H1 (cell line): ENCODE results near the gene MYLIP. TPM values are rescaled to one million over a fixed set of nuclear protein-coding genes. Genes with fewer than 3 reads are reported as not detected.

ENCODE experiments used
- BCL11A ChIP-seq, 2 experiments: IDR thresholded peaks; one replicate each; pipeline ENCODE4 v1.6.1; 2011; ENCODE audit warnings: low read depth in 2 of 2, low read length in 2 of 2, mild to moderate bottlenecking in 2 of 2
- CBX8 ChIP-seq: fragments of 300-800, 300-1000 bp; sonication (generic); IDR thresholded peaks from 2 replicates; pipeline ENCODE4 v1.7.1; 2016; ENCODE audit warnings: low read depth, low read length, borderline replicate concordance
- CHD2 ChIP-seq: IDR thresholded peaks from 2 replicates; pipeline ENCODE4 v1.6.1; 2012; ENCODE audit warnings: low read length, improper control_type of control experiment
- EP300 ChIP-seq, 2 experiments: IDR thresholded peaks; 1 replicate in 1 of 2; 2 replicates in 1 of 2; pipeline ENCODE4 v1.6.1; 2011 to 2012; ENCODE audit warnings: low read depth in 2 of 2, low read length in 2 of 2, mild to moderate bottlenecking in 2 of 2, borderline replicate concordance in 1 of 2, inconsistent platforms in 1 of 2, moderate library complexity in 1 of 2
- EZH2 ChIP-seq: fragments of 200-600 bp; sonication (generic); IDR thresholded peaks from 2 replicates; pipeline ENCODE4 v1.7.1; 2012; ENCODE audit warnings: low read depth, mild to moderate bottlenecking, moderate library complexity, low read length, inconsistent platforms; ENCODE audit not compliant: severe bottlenecking
- FOSL1 ChIP-seq: IDR thresholded peaks from 2 replicates; pipeline ENCODE4 v1.6.1; 2011; ENCODE audit warnings: mild to moderate bottlenecking, low read depth, low read length, moderate library complexity; ENCODE audit not compliant: insufficient read depth
- GTF2F1 ChIP-seq: IDR thresholded peaks from 2 replicates; pipeline ENCODE4 v1.6.1; 2012; ENCODE audit warnings: low read depth, low read length, improper control_type of control experiment, borderline replicate concordance
- HDAC6 ChIP-seq: IDR thresholded peaks from one replicate; pipeline ENCODE4 v1.7.1; 2012; ENCODE audit warnings: low read depth, mild to moderate bottlenecking, inconsistent platforms, low read length, moderate library complexity
- MAFK ChIP-seq: IDR thresholded peaks from 2 replicates; pipeline ENCODE4 v1.6.1; 2012; ENCODE audit warnings: low read depth, mild to moderate bottlenecking, improper control_type of control experiment, low read length
- NANOG ChIP-seq: IDR thresholded peaks from 2 replicates; pipeline ENCODE4 v1.6.1; 2011; ENCODE audit warnings: low read length, low read depth, mild to moderate bottlenecking, inconsistent platforms; ENCODE audit not compliant: insufficient read depth, poor library complexity, severe bottlenecking
- RAD21 ChIP-seq, 2 experiments: IDR thresholded peaks in 1 of 2; conservative IDR thresholded peaks in 1 of 2; 2 replicates each; pipeline ENCODE4 v1.6.1; 2011; ENCODE audit warnings: low read depth in 2 of 2, low read length in 2 of 2, improper control_type of control experiment in 1 of 2, inconsistent platforms in 1 of 2, mild to moderate bottlenecking in 1 of 2, moderate library complexity in 1 of 2
- RBBP5 ChIP-seq: IDR thresholded peaks from 2 replicates; pipeline ENCODE4 v1.7.1; 2012; ENCODE audit warnings: low read depth, mild to moderate bottlenecking, inconsistent platforms, low read length, moderate library complexity, borderline replicate concordance
- RNF2 ChIP-seq: fragments of 200-900, 300-1000 bp; sonication (generic); IDR thresholded peaks from 2 replicates; pipeline ENCODE4 v1.7.1; 2016; ENCODE audit warnings: borderline replicate concordance, low read depth, mild to moderate bottlenecking, antibody characterized with exemption, low read length; ENCODE audit not compliant: poor library complexity, severe bottlenecking; ENCODE audit errors: missing control alignments
- RXRA ChIP-seq: IDR thresholded peaks from 2 replicates; pipeline ENCODE4 v1.6.1; 2011; ENCODE audit warnings: low read depth, mild to moderate bottlenecking, low read length, moderate library complexity; ENCODE audit not compliant: insufficient read depth
- SIN3A ChIP-seq, 2 experiments: IDR thresholded peaks in 1 of 2; conservative IDR thresholded peaks in 1 of 2; 2 replicates each; pipeline ENCODE4 v1.6.1; 2011 to 2012; ENCODE audit warnings: low read length in 2 of 2, improper control_type of control experiment in 1 of 2, low read depth in 1 of 2, mild to moderate bottlenecking in 1 of 2
- SIX5 ChIP-seq: IDR thresholded peaks from 2 replicates; pipeline ENCODE4 v1.6.1; 2011; ENCODE audit warnings: mild to moderate bottlenecking, low read depth, low read length
- SP2 ChIP-seq: IDR thresholded peaks from 2 replicates; pipeline ENCODE4 v1.6.1; 2012; ENCODE audit warnings: mild to moderate bottlenecking, low read length, inconsistent platforms
- TAF1 ChIP-seq: IDR thresholded peaks from 2 replicates; pipeline ENCODE4 v1.6.1; 2011; ENCODE audit warnings: mild to moderate bottlenecking, low read depth, low read length
- TBP ChIP-seq: IDR thresholded peaks from 2 replicates; pipeline ENCODE4 v1.6.1; 2011; ENCODE audit warnings: low read depth, low read length, improper control_type of control experiment
- TCF12 ChIP-seq: IDR thresholded peaks from 2 replicates; pipeline ENCODE4 v1.6.1; 2011; ENCODE audit warnings: low read depth, mild to moderate bottlenecking, low read length
- TEAD4 ChIP-seq: IDR thresholded peaks from 2 replicates; pipeline ENCODE4 v1.6.1; 2012; ENCODE audit warnings: low read depth, low read length, inconsistent platforms, mixed read lengths
- polyA plus RNA-seq, 7 experiments: library from polyadenylated mRNA; depleted of rRNA in 3 of 7; stranded (reverse) in 5 of 7; unstranded in 2 of 7; fragments of >200 nt in 5 of 7; fragments of 200-250 nt in 2 of 7; gene quantifications; 1 replicate in 5 of 7; 2 replicates in 1 of 7; 4 replicates in 1 of 7; pipeline versions ENCODE4 v1.2.1 to v1.2.3, GENCODE V29; 2011 to 2013; ENCODE audit warnings: missing spikeins in 2 of 7, mixed read lengths in 2 of 7
- total RNA-seq: library from RNA; stranded (reverse); fragmentation: NEBNext Ultra II Directional; extraction: Animal tissue kit (Norgen Biotek cat#: 25700); gene quantifications from 2 replicates; pipeline ENCODE4 v1.2.1, GENCODE V29; 2021
- TF ChIP-seq, protein P1 (sequence below): IDR thresholded peaks from 2 replicates; pipeline ENCODE4 v1.6.1; 2012; ENCODE audit warnings: inconsistent platforms

MYLIP gene
- total and polyA plus RNA-seq, 2 of the 8 experiments (the other 6 are each of a cell fraction or from before 2014, with no cell fraction given): 21.1 to 26.9 TPM

DNA sequence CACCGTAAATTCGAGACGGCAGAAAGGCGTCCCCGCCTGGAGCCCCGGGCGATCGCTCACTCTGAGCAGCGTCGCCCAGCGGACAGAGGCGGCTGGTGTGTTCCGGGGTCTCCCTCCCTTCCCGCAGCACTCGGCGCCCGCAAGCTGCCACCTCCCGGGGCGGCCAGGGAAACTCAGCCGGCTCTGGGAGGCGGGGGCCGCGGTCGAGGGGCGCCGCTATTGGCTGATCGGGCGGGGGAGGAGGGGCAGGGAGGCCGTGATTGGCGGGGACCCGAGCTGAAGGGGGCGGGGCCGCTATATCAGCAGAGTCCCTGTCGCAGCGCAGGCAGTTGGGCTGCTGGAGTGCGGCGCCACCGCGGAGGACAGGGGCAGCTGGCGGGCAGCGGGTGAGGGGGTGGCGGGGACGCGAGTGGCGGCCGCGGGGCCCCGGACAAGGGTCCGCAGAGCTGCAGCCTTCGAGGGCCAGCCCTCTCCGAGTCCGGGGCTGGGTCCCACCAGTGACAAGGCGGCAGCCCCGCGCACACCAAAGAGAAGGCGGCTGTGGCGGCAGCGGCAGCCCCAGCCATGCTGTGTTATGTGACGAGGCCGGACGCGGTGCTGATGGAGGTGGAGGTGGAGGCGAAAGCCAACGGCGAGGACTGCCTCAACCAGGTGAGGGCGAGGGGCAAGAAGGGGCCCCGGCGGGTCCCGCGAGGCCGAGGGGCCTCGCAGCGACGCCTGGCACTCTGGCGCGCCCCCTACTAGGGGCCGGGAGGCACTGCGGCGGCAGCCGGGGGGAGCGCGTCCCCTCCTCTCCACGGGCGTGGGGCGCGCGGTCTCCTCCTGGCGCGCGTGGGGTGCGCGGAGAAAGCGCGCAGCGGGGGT lies at the start of gene MYLIP (continued):
- TF ChIP-seq TAF1 (peak; percentile 98), EP300 (IDR thresholded peaks at IDR 0.05; ENCODE audit: borderline replicate concordance in 1 of 2, low read depth in 2 of 2, low read length in 2 of 2) (no peak), SIX5 (no peak), SP2 (no peak), TEAD4 (no peak), HDAC6 (no peak), SIN3A (conservative IDR thresholded peaks at IDR 0.05 in 1 of 2, IDR thresholded peaks at IDR 0.05 in 1 of 2; ENCODE audit: low read depth in 1 of 2, low read length in 2 of 2) (peak in 1 of 2 experiments; percentile 61; a peak in 2 of 4 replicates), EZH2 (no peak), RXRA (no peak), FOSL1 (no peak), RAD21 (IDR thresholded peaks at IDR 0.05 in 1 of 2, conservative IDR thresholded peaks at IDR 0.05 in 1 of 2; ENCODE audit: low read depth in 2 of 2, low read length in 2 of 2) (peak; percentile 62 to 73), CHD2 (peak; percentile 70; the same call in 1 of the 2 replicates), MAFK (no peak), CBX8 (no peak), TCF12 (no peak), RBBP5 (no peak), NANOG (peak; percentile 23), BCL11A (IDR thresholded peaks at IDR 0.05; ENCODE audit: low read depth in 2 of 2, low read length in 2 of 2) (no peak), RNF2 (no peak), GTF2F1 (peak; percentile 68; the same call in 1 of the 2 replicates), TBP (peak; percentile 97)
- TF ChIP-seq, protein P1, sequence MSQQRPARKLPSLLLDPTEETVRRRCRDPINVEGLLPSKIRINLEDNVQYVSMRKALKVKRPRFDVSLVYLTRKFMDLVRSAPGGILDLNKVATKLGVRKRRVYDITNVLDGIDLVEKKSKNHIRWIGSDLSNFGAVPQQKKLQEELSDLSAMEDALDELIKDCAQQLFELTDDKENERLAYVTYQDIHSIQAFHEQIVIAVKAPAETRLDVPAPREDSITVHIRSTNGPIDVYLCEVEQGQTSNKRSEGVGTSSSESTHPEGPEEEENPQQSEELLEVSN: no peak
